ENCODE data around the gene GPC6. TPM values are rescaled to one million over a fixed set of nuclear protein-coding genes. Genes with fewer than 3 reads are reported as not detected.

Gene GPC6
- total and polyA plus RNA-seq, 2 experiments from 2014 or later, result 14.4 to 20.8 TPM

GRCh38 chr13:93264876-93265275 is 38.3 kb downstream of the GPC6 start:
- no peak overlapping the region for H3K27ac ChIP-seq
- no peak for TF ChIP-seq EZH2 (IDR thresholded peaks at IDR 0.05; ENCODE audit: insufficient read depth, poor library complexity, severe bottlenecking)
- TF ChIP-seq EZH2phosphoT487 (IDR thresholded peaks at IDR 0.05; ENCODE audit: insufficient read depth, low read depth), result no peak
- in situ Hi-C loops (cut with MboI), result no loop called here

GRCh38 chr13:93265800-93266199 is 39.2 kb downstream of the GPC6 start:
- Histone ChIP-seq H3K9me3 (ENCODE audit: low read depth) (no peaks in the 10 kb centered on the region), H3K4me1 (ENCODE audit: insufficient read depth) (peaks cover 25% of the 10 kb centered on the region), H3K79me2 (ENCODE audit: insufficient read depth) (no peaks in the 10 kb centered on the region), H4K20me1 (ENCODE audit: insufficient read depth) (no peaks in the 10 kb centered on the region), H3K9ac (no peak overlapping the region), H3K36me3 (ENCODE audit: low read depth) (no peaks in the 10 kb centered on the region), H3K4me2 (ENCODE audit: unreplicated experiment) (no peak overlapping the region), H3K27me3 (replicated peaks; ENCODE audit: insufficient read depth) (no peaks in the 10 kb centered on the region), H3K9me2 (ENCODE audit: insufficient read depth) (no peaks in the 10 kb centered on the region), H3K27ac (no peak overlapping the region), H3F3A (ENCODE audit: insufficient read depth) (peaks cover 26% of the 10 kb centered on the region), H3K4me3 (no peak overlapping the region), H2AFZ (no peak overlapping the region)
- TF ChIP-seq EZH2phosphoT487 (IDR thresholded peaks at IDR 0.05; ENCODE audit: insufficient read depth, low read depth) (no peak), EZH2 (IDR thresholded peaks at IDR 0.05; ENCODE audit: insufficient read depth, poor library complexity, severe bottlenecking) (no peak)
- no peak for DNase-seq
- in situ Hi-C loops (cut with MboI), result no loop called here
- 65 to 66% methylated on average over 5 of the region's 5 CpGs for WGBS, 2 experiments (ENCODE audit: low coverage in 1 of 2, low lambda C conversion rate in 2 of 2, missing lambda C conversion rate in 2 of 2)

More at GRCh38 chr13:93264876-93265275, 38.3 kb downstream of the GPC6 start:
- no peaks in the 10 kb centered on the region for H3K27me3 ChIP-seq (replicated peaks; ENCODE audit: insufficient read depth)
- no peaks in the 10 kb centered on the region for H3K36me3 ChIP-seq (ENCODE audit: low read depth)
- no peaks in the 10 kb centered on the region for H3K9me2 ChIP-seq (ENCODE audit: insufficient read depth)
- no peaks in the 10 kb centered on the region for H3K9me3 ChIP-seq (ENCODE audit: low read depth)
- no peak overlapping the region for H3K4me2 ChIP-seq (ENCODE audit: unreplicated experiment)
- H4K20me1 ChIP-seq (ENCODE audit: insufficient read depth), result no peaks in the 10 kb centered on the region
- H3K4me1 ChIP-seq (ENCODE audit: insufficient read depth), result peaks cover 33% of the 10 kb centered on the region
- 80 to 84% methylated on average over 2 of the region's 2 CpGs for WGBS, 2 experiments (ENCODE audit: low coverage in 1 of 2, low lambda C conversion rate in 2 of 2, missing lambda C conversion rate in 2 of 2)
- H3K4me3 ChIP-seq, result no peak overlapping the region
- DNase-seq, result no peak
- H3F3A ChIP-seq (ENCODE audit: insufficient read depth), result peaks cover 35% of the 10 kb centered on the region
- no peak overlapping the region for H3K9ac ChIP-seq
- H3K79me2 ChIP-seq (ENCODE audit: insufficient read depth), result no peaks in the 10 kb centered on the region
- no peak overlapping the region for H2AFZ ChIP-seq

GRCh38 chr13:93266681-93267080 is 40.1 kb downstream of the GPC6 start:
- Histone ChIP-seq H3K36me3 (ENCODE audit: low read depth) (no peaks in the 10 kb centered on the region), H3K4me1 (ENCODE audit: insufficient read depth) (peaks cover 16% of the 10 kb centered on the region), H3K27ac (no peak overlapping the region), H3K79me2 (ENCODE audit: insufficient read depth) (no peaks in the 10 kb centered on the region), H3K9me2 (ENCODE audit: insufficient read depth) (no peaks in the 10 kb centered on the region), H2AFZ (no peak overlapping the region), H3K4me2 (ENCODE audit: unreplicated experiment) (no peak overlapping the region), H4K20me1 (ENCODE audit: insufficient read depth) (no peaks in the 10 kb centered on the region), H3K9ac (no peak overlapping the region), H3K4me3 (no peak overlapping the region), H3K9me3 (ENCODE audit: low read depth) (no peaks in the 10 kb centered on the region), H3K27me3 (replicated peaks; ENCODE audit: insufficient read depth) (no peaks in the 10 kb centered on the region), H3F3A (ENCODE audit: insufficient read depth) (peaks cover 18% of the 10 kb centered on the region)
- TF ChIP-seq EZH2phosphoT487 (IDR thresholded peaks at IDR 0.05; ENCODE audit: insufficient read depth, low read depth), result no peak
- no peak for TF ChIP-seq EZH2 (IDR thresholded peaks at IDR 0.05; ENCODE audit: insufficient read depth, poor library complexity, severe bottlenecking)
- 62 to 70% methylated on average over 1 of the region's 1 CpG for WGBS, 2 experiments (ENCODE audit: low coverage in 1 of 2, low lambda C conversion rate in 2 of 2, missing lambda C conversion rate in 2 of 2)
- in situ Hi-C loops (cut with MboI), result no loop called here
- DNase-seq, result no peak

- TF ChIP-seq EZH2phosphoT487 (IDR thresholded peaks at IDR 0.05; ENCODE audit: insufficient read depth, low read depth), result no peak
- no peak for TF ChIP-seq EZH2 (IDR thresholded peaks at IDR 0.05; ENCODE audit: insufficient read depth, poor library complexity, severe bottlenecking)
- no peak for DNase-seq
- Histone ChIP-seq H3K9ac (no peak overlapping the region), H3K4me1 (ENCODE audit: insufficient read depth) (no peaks in the 10 kb centered on the region), H3F3A (ENCODE audit: insufficient read depth) (0 out of 2 replicates have a peak, but pooled peaks cover under 1% of the 10 kb centered on the region), H4K20me1 (ENCODE audit: insufficient read depth) (no peaks in the 10 kb centered on the region), H3K4me3 (no peak overlapping the region), H3K36me3 (ENCODE audit: low read depth) (no peaks in the 10 kb centered on the region), H3K27me3 (replicated peaks; ENCODE audit: insufficient read depth) (no peaks in the 10 kb centered on the region), H3K4me2 (ENCODE audit: unreplicated experiment) (no peak overlapping the region), H3K27ac (no peak overlapping the region), H3K9me2 (ENCODE audit: insufficient read depth) (no peaks in the 10 kb centered on the region), H3K79me2 (ENCODE audit: insufficient read depth) (no peaks in the 10 kb centered on the region), H3K9me3 (ENCODE audit: low read depth) (no peaks in the 10 kb centered on the region), H2AFZ (no peak overlapping the region)
- 66% methylated on average over 7 of the region's 7 CpGs for WGBS, 2 experiments (ENCODE audit: low coverage in 1 of 2, low lambda C conversion rate in 2 of 2, missing lambda C conversion rate in 2 of 2)
- in situ Hi-C loops (cut with MboI), result no loop called here
Observed at GRCh38 chr13:93268327-93269028, 41.9 kb downstream of the GPC6 start.

All from GM23248 (cell line).